HepG2 (cell line): ENCODE results near the gene CALN1.

Experiments used
- CTCF ChIP-seq: sonication (generic); formaldehyde crosslinking; IDR thresholded peaks from 2 replicates; pipeline ENCODE4 v1.5.0; 2020; ENCODE audit warnings: mild to moderate bottlenecking, missing genetic modification reagents, moderate library complexity
- KLF9 ChIP-seq: IDR thresholded peaks from 2 replicates; pipeline ENCODE4 v1.6.1; 2016; ENCODE audit warnings: low read depth
- MAZ ChIP-seq, 2 experiments: sonication (generic) in 1 of 2; formaldehyde crosslinking in 1 of 2; IDR thresholded peaks; 2 replicates each; pipeline versions ENCODE4 v1.5.0 to v1.6.1; 2012 to 2020; ENCODE audit warnings: low read depth in 2 of 2, mild to moderate bottlenecking in 2 of 2, borderline replicate concordance in 1 of 2, improper control_type of control experiment in 1 of 2, low read length in 1 of 2, missing genetic modification reagents in 1 of 2, moderate library complexity in 1 of 2
- NFKB2 ChIP-seq: sonication (generic); formaldehyde crosslinking; IDR thresholded peaks from 2 replicates; pipeline ENCODE4 v1.4.0; 2020; ENCODE audit warnings: missing genetic modification reagents, borderline replicate concordance
- NFYB ChIP-seq: sonication (generic); formaldehyde crosslinking; IDR thresholded peaks from 2 replicates; pipeline ENCODE4 v1.4.0; 2020; ENCODE audit warnings: missing genetic modification reagents
- PBX2 ChIP-seq: IDR thresholded peaks from 2 replicates; pipeline ENCODE4 v1.6.1; 2016; ENCODE audit warnings: control low read depth
- RAD21 ChIP-seq: fragments of 450-650 bp; formaldehyde crosslinking; IDR thresholded peaks from 2 replicates; pipeline ENCODE4 v1.5.0; 2020; ENCODE audit warnings: mild to moderate bottlenecking
- ZNF10 ChIP-seq: sonication (generic); formaldehyde crosslinking; IDR thresholded peaks from 2 replicates; pipeline ENCODE4 v1.4.0; 2020; ENCODE audit warnings: mild to moderate bottlenecking, low read depth, missing genetic modification reagents, borderline replicate concordance
- ZNF282 ChIP-seq: fragments of 450-650 bp; IDR thresholded peaks from 2 replicates; pipeline ENCODE4 v1.6.1; 2018; ENCODE audit not compliant: partially characterized antibody
- ZNF512 ChIP-seq: sonication (generic); formaldehyde crosslinking; IDR thresholded peaks from 2 replicates; pipeline ENCODE4 v1.4.0; 2020; ENCODE audit warnings: mild to moderate bottlenecking, missing genetic modification reagents
- TF ChIP-seq, protein P1 (sequence below): sonication (generic); formaldehyde crosslinking; IDR thresholded peaks from 2 replicates; pipeline ENCODE4 v1.8.0; 2023; ENCODE audit warnings: mild to moderate bottlenecking, missing genetic modification reagents

DNA sequence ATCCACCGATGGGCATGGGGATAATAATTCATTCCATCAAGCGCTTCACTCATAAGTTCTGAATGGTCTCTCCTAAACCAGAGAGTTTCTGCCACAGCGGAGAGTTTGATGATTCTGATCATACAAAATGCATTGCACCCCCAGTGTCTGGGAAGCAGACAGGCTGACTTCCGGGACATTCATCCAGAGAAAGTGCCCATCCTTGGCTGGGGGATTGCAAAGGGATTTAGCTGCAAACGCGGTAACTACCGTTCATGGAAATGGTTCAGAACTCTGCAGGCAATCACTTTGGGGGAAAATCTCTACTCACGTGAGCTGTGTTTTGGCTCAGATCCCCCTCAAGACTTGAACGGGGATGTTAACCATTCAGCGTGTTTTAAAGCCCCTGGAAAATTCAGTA, 33.4 kb upstream of the CALN1 start:
- TF ChIP-seq RAD21 (CRISPR knock-in tag) (no peak), ZNF512 (no peak), MAZ (IDR thresholded peaks at IDR 0.05; ENCODE audit: borderline replicate concordance, low read depth, low read length) (no peak), MAZ (CRISPR knock-in tag; IDR thresholded peaks at IDR 0.05; ENCODE audit: low read depth) (no peak), ZNF282 (no peak), KLF9 (CRISPR knock-in tag) (no peak), CTCF (no peak), NFYB (CRISPR knock-in tag) (no peak), NFKB2 (CRISPR knock-in tag) (no peak), PBX2 (no peak), ZNF10 (no peak)
- TF ChIP-seq, protein P1, sequence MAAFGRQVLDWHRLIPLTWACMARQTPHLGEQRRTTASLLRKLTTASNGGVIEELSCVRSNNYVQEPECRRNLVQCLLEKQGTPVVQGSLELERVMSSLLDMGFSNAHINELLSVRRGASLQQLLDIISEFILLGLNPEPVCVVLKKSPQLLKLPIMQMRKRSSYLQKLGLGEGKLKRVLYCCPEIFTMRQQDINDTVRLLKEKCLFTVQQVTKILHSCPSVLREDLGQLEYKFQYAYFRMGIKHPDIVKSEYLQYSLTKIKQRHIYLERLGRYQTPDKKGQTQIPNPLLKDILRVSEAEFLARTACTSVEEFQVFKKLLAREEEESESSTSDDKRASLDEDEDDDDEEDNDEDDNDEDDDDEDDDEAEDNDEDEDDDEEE (CRISPR knock-in tag), result no peak
